Common myeloid progenitor, CD34-positive (primary cell): ENCODE results near the gene NFAM1.

ENCODE experiments used
- CTCF ChIA-PET: fragments of 350-600 bp; sonication (Branson Sonifier 250); formaldehyde crosslinking; loops from one replicate; lab custom pipeline; 2021; ENCODE audit warnings: antibody characterized with exemption; lab: Charles Lee
- POLR2A ChIA-PET: fragments of 350-600 bp; sonication (Branson Sonifier 250); formaldehyde crosslinking; loops from one replicate; lab custom pipeline; 2021; ENCODE audit warnings: antibody characterized with exemption; lab: Charles Lee
- DNase-seq, 3 donors: peaks; one replicate each; pipeline versions ENCODE4 v3.0.0 to v3.0.0-alpha.2; 2013
- H3K27ac ChIP-seq, 2 experiments: 1 replicate in 1 of 2; 2 replicates in 1 of 2; pipeline ENCODE4 v1.7.0; 2013; ENCODE audit warnings: inconsistent platforms in 2 of 2, low read length in 2 of 2, mild to moderate bottlenecking in 2 of 2, low read depth in 1 of 2, moderate library complexity in 1 of 2; ENCODE audit not compliant: severe bottlenecking in 2 of 2, insufficient read depth in 1 of 2, poor library complexity in 1 of 2
- H3K27me3 ChIP-seq, 5 experiments: replicated peaks in 2 of 5; 1 replicate in 3 of 5; 2 replicates in 2 of 5; pipeline versions ENCODE4 v1.6.1 to v1.7.0; 2013; ENCODE audit warnings: low read length in 4 of 5, mild to moderate bottlenecking in 2 of 5, moderate library complexity in 2 of 5, inconsistent platforms in 1 of 5; ENCODE audit not compliant: insufficient read depth in 5 of 5, control insufficient read depth in 4 of 5
- H3K36me3 ChIP-seq, 4 experiments: 1 replicate in 2 of 4; 2 replicates in 2 of 4; pipeline versions ENCODE4 v1.6.1 to v1.7.0; 2013; ENCODE audit warnings: low read length in 3 of 4, control low read depth in 1 of 4, mild to moderate bottlenecking in 1 of 4; ENCODE audit not compliant: control insufficient read depth in 4 of 4, insufficient read depth in 4 of 4
- H3K4me1 ChIP-seq, 4 experiments: 1 replicate in 3 of 4; 2 replicates in 1 of 4; pipeline versions ENCODE4 v1.6.1 to v1.7.1; 2013; ENCODE audit warnings: low read length in 3 of 4, mild to moderate bottlenecking in 3 of 4, control low read depth in 1 of 4, inconsistent platforms in 1 of 4, moderate library complexity in 1 of 4; ENCODE audit not compliant: control insufficient read depth in 4 of 4, insufficient read depth in 4 of 4; ENCODE audit errors: control extremely low read depth in 1 of 4
- H3K4me3 ChIP-seq, 7 experiments: 1 replicate in 4 of 7; 2 replicates in 3 of 7; pipeline versions ENCODE4 v1.5.1 to v1.7.0; 2013; ENCODE audit warnings: mild to moderate bottlenecking in 7 of 7, low read length in 6 of 7, moderate library complexity in 6 of 7, inconsistent platforms in 2 of 7, low read depth in 2 of 7, control low read depth in 1 of 7; ENCODE audit not compliant: insufficient read depth in 4 of 7, control insufficient read depth in 1 of 7; ENCODE audit errors: extremely low read depth in 1 of 7
- H3K9me3 ChIP-seq, 5 experiments: 1 replicate in 4 of 5; 2 replicates in 1 of 5; pipeline versions ENCODE4 v1.6.1 to v1.7.1; 2013; ENCODE audit warnings: low read length in 4 of 5, mild to moderate bottlenecking in 2 of 5, inconsistent platforms in 1 of 5, low read depth in 1 of 5, moderate library complexity in 1 of 5; ENCODE audit not compliant: control insufficient read depth in 4 of 5, insufficient read depth in 2 of 5; ENCODE audit errors: control extremely low read depth in 1 of 5
- WGBS: methylation state at CpG from one replicate; pipeline ENCODE4 v1.1.5; 2013; ENCODE audit not compliant: insufficient coverage; 5-methylcytosine and 5-hydroxymethylcytosine counted together

Gene NFAM1

DNA sequence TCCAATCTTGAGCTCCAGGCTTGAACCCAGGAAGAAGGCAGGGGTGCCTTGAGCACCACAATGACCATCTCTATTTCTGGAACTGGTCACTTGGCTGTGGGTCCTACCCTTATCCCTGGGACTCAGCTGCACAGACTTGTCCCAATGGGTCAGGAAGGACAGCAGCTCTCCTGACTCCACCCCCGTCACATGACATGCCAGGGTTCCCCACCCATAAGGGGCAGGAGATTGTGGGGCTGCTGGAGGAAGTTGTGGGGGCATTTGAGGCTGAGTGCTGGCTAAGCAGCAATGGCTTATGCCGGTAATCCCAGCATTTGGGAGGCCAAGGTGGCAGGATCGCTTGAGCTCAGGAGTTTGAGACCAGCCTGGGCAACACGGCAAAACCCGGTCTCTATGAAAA, 56.2 kb downstream of the NFAM1 start:
- CTCF ChIA-PET, result interaction anchor here (1.1 to 1.9 kb wide), 4 partner anchors 10 to 30 kb away, joined by 3 to 6 read pairs (median 3); no protein-coding TSS in a partner anchor
- POLR2A ChIA-PET, result no interaction called here

DNA sequence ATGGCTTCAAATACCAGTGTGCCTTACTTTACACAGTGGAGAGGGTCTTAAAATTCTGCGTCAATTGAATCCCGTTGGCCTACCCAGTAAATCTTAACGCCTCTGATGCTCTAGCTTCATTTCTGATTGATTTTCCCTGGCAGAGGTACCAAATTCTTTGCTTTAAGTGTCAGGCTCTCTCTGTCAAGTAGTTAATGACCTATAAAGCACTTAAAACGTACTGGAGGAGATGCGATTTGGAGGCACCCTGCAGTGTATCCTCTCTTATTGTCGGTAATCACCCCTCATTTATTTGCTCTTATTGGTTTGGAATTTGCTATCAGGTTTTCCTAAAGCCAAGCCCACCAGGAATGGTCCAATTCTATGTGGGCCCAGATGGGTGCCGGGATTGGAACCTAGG, 59.2 kb downstream of the NFAM1 start:
- Histone ChIP-seq H3K4me3 (no peak overlapping the region), H3K36me3 (no peaks in the 10 kb centered on the region), H3K27ac (no peak overlapping the region), H3K9me3 (no peaks in the 10 kb centered on the region), H3K27me3 (peaks cover 0 to 19% (median 10%) of the 10 kb centered on the region in 5 experiments), H3K4me1 (peaks cover 0 to 31% (median 23%) of the 10 kb centered on the region in 4 experiments)
- ChIA-PET CTCF (interaction anchor here (0.6 to 2.3 kb wide), 5 partner anchors 16 to 1106 kb away, joined by 3 to 9 read pairs (median 4); no protein-coding TSS in a partner anchor), POLR2A (interaction anchor here (0.7 kb wide), 1 partner anchor 27 kb away, joined by 3 read pairs; no protein-coding TSS in a partner anchor)
- WGBS, result 96% methylated on average over 6 of the region's 7 CpGs
- no peak for DNase-seq

More for the DNA sequence above, 56.2 kb downstream of the NFAM1 start:
- no peak overlapping the region for H3K4me3 ChIP-seq
- 65% methylated on average over 4 of the region's 5 CpGs for WGBS
- peaks cover 0 to 5% (median 0%) of the 10 kb centered on the region in 5 experiments for H3K27me3 ChIP-seq
- peaks cover 0 to 16% (median 7%) of the 10 kb centered on the region in 4 experiments for H3K4me1 ChIP-seq
- H3K27ac ChIP-seq, result no peak overlapping the region
- DNase-seq, result peak in 2 of 3 donors; percentile 27 to 35
- no peaks in the 10 kb centered on the region for H3K9me3 ChIP-seq
- H3K36me3 ChIP-seq, result no peaks in the 10 kb centered on the region

DNA sequence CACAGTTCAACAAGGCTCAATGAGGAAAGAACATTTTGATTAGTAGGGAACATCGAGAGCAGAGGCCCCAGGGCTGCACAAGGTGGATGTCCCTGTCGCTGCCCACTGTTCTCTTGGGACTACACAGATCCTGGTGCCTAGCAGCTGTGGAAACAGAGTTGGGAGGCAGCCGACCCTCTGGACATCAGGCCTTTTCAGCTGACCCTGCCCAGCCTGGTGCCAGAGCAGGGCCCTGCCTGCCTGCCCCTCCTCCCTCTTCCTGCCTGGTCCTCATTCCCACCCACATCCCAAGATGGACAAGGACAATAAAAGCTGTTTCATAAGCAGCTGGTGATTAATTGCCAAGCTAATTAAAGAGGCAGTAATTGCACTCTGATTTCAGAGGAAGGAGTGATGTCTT, 60.7 kb downstream of the NFAM1 start:
- DNase-seq, result no peak
- 94% methylated on average over 3 of the region's 3 CpGs for WGBS
- ChIA-PET CTCF (interaction anchor here (1.3 to 2.3 kb wide), 2 partner anchors 18 to 65 kb away, joined by 3 to 9 read pairs; no protein-coding TSS in a partner anchor), POLR2A (no interaction called here)
- Histone ChIP-seq H3K4me3 (no peak overlapping the region), H3K27me3 (peaks cover 0 to 31% (median 25%) of the 10 kb centered on the region in 5 experiments), H3K9me3 (no peaks in the 10 kb centered on the region), H3K36me3 (no peaks in the 10 kb centered on the region), H3K4me1 (peaks cover 0 to 30% (median 21%) of the 10 kb centered on the region in 4 experiments), H3K27ac (no peak overlapping the region)

DNA sequence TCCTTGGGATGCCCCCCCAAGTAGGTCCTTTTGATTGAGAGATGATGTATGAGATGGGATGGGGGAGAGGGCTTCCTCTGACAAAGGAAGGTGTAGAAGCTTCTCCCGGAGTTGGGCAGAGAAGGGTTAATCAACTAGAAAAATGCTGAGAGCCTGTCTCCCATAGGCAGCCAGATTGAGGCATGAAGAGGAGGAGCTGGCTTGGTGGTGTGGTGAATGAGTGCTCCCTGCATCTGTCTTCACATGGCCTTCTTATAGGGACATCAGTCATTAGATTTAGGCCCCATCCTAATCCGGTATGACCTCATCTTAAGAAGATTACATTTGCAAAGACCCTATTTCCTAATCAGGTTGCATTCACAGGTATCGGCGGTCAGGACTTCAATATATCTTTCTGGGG, 61.1 kb downstream of the NFAM1 start:
- Histone ChIP-seq H3K27me3 (peaks cover 0 to 34% (median 29%) of the 10 kb centered on the region in 5 experiments), H3K36me3 (no peaks in the 10 kb centered on the region), H3K27ac (no peak overlapping the region), H3K9me3 (no peaks in the 10 kb centered on the region), H3K4me1 (peaks cover 0 to 28% (median 20%) of the 10 kb centered on the region in 4 experiments), H3K4me3 (no peak overlapping the region)
- no peak for DNase-seq
- CTCF ChIA-PET, result no interaction called here
- WGBS, result 94% methylated on average over 2 of the region's 4 CpGs
- POLR2A ChIA-PET, result no interaction called here

DNA sequence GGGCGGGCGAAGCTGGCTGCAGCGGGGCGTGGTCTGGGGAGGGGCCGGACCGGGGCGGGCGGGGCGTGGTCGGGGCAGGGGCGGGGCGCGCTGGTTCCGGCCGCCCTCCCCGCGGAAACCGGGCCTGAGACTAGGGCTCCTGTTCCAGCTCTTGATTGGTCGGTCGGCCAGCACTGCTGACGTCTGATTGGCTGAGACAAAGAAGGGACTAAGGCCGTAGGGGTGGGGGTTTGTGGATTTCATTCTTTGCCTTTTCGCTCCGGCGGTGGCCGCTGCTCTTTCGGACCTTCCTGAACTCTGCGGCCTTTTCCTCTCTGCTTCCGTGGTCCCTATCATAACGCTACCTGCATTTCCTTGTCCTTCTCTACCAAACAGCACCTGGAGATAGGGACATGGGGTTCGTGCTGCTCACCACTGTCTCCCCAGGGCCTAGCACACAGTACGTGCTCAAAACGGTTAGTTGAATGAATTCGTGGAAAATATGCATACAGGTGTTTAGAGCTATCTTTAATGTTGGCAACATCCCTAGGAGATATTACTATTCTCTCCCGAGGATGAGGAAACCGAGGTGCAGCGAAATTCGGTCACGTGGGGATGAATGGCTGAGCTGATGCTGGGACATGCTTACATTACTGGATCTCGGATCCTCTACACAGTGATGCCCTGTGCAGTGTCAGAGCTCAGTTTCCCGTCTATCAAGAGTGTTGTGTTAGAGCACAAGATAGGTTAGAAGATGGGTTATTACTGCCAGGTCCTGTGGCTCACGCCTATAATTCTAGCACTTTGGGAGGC, 62.8 kb downstream of the NFAM1 start:
- CTCF ChIA-PET, result interaction anchor here (1.1 to 1.6 kb wide), 5 partner anchors 15 to 73 kb away, joined by 3 to 4 read pairs (median 3); no protein-coding TSS in a partner anchor

DNA sequence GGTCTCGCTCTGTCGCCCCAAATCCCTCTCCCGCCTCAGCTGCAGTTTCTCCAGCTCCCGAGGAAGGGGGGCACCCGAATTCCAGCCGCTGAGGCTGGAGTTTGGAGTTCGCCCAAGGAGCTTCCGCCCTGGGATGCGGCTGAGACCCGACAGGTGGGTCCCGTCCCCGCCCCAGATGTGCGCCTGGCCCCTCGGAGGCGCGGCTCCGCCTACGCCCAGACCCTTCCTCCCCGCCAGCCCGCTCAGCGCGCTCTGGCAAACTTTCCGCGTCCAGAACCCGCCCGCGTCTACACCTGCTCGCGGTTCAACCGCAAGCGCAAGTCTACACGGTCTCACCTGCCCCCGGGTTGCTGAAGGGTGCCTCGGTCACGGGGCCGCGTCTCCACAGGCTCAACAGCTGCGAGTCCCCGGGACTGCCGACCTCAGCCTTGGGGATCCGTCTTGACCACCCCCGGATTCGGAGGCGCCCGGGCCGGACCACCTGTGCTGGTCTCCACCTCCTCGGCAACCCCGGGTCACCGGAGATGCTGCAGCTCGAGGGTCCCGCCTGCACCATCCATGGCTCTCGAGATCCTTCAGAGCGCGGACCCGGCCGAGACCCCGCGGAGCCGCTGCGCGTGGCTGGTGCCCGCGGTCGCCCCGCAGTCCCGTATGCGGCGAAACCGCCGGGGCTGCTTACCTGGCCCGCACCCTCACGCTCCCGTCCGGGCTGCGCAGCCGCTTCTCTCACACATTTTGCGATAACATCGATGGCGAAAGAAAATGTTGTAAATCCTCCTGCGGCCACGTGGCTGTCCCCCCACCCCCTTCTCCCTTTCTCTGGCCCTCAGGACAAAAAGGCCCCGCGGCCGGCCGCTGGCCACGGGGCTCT, 63.6 kb downstream of the NFAM1 start:
- DNase-seq, result peak in 2 of 3 donors; percentile 51 to 66
- ChIA-PET POLR2A (interaction anchor here (0.7 kb wide), 1 partner anchor 89 kb away, joined by 3 read pairs; no protein-coding TSS in a partner anchor), CTCF (interaction anchor here (1.1 to 1.4 kb wide), 4 partner anchors 24 to 72 kb away, joined by 3 to 4 read pairs (median 4); no protein-coding TSS in a partner anchor)
- no peak overlapping the region for H3K27ac ChIP-seq
- peaks cover 0 to 25% (median 19%) of the 10 kb centered on the region in 4 experiments for H3K4me1 ChIP-seq
- H3K36me3 ChIP-seq, result no peaks in the 10 kb centered on the region
- H3K4me3 ChIP-seq, result peak overlapping the region; percentile 16 to 80 (median 58)
- 3% methylated on average over 74 of the region's 86 CpGs for WGBS
- H3K27me3 ChIP-seq, result peaks cover 0 to 58% (median 45%) of the 10 kb centered on the region in 5 experiments
- H3K9me3 ChIP-seq, result no peaks in the 10 kb centered on the region

More for the DNA sequence above, 62.8 kb downstream of the NFAM1 start:
- peak; percentile 79 to 82 (median 81) for DNase-seq
- Histone ChIP-seq H3K27ac (no peak overlapping the region), H3K9me3 (no peaks in the 10 kb centered on the region), H3K4me1 (peaks cover 0 to 25% (median 19%) of the 10 kb centered on the region in 4 experiments), H3K27me3 (peaks cover 0 to 49% (median 44%) of the 10 kb centered on the region in 5 experiments), H3K36me3 (no peaks in the 10 kb centered on the region), H3K4me3 (peak overlapping the region; percentile 16 to 80 (median 68))
- POLR2A ChIA-PET, result no interaction called here
- WGBS, result 9% methylated on average over 37 of the region's 42 CpGs
